Stimulated activated CD4-positive, alpha-beta T cell treated with anti-CD3 and anti-CD28 coated beads, TNF-alpha, amount 100 ng/mL, for 24 hours (primary cell): ENCODE data around the gene PTCRA.
"Not testable (repeated sequence)": the region's sequence is repeated elsewhere in the genome, so short reads cannot be mapped to it uniquely, and the experiment has no call there.

Experiments used
- DNase-seq, 3 experiments: peaks; one replicate each; pipeline ENCODE4 v3.0.0-alpha.2; 2020; ENCODE audit warnings: low read depth in 3 of 3

Gene PTCRA, protein sequence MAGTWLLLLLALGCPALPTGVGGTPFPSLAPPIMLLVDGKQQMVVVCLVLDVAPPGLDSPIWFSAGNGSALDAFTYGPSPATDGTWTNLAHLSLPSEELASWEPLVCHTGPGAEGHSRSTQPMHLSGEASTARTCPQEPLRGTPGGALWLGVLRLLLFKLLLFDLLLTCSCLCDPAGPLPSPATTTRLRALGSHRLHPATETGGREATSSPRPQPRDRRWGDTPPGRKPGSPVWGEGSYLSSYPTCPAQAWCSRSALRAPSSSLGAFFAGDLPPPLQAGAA

DNA sequence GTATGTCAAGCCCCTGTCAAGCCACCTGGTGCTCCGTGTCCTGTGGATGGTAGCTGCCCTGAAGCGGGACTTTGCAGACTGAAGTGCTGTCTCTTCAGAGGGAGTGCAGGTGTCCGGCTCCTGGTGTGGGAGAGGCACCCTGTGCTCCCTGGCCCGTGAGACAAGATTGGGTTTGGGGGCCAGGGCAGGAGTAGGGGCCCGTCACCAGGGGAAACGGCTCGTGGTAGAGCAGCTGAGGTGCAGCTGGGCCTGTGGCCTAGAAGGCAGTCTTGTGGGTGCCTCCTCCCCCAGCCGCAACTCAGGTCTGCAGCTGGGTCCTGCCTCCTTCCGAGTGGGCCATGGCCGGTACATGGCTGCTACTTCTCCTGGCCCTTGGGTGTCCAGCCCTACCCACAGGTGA is at the start of gene PTCRA:
Gene PTCRA, plus strand, starts transcription at position 322 of the 400 bp plus-strand sequence. Its CDS starts 17 bp downstream, at position 339.
- DNase-seq, result no peak

DNA sequence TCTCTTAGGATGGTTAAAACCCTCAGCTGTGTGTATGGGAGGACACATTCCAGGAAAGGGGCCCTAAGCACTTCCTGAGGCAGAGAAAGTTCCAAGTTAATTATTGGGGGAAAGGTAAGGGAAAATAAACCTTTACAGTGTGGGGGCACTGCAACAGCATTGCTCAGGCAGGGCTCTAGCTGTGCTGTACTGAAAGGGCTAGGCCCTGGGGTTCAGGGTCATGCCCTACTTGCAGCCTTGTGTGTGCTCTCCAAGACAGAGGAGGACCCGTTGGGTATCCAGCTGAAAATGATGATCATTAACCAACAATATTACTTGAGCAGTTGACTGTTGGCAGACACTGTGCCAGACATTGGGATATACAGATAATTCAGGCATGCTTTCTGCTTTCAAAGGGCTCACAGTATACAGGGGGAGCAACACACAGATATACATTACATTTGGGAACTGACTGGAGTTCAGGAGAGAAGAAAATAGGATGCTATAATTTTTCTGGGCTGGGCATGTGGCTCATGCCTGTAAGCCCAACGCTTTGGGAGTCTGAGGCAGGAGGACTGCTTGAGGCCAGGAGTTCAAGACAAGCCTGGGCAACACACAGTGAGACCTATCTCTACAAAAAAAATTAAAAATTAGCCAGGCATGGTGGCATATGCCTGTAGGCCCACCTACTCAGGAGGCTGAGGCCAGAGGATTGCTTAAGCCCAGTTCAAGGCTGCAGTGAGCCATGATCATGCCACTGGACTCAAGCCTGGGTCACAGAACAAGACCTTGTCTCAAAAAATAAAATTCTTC is 45.5 kb upstream of the PTCRA start:
- DNase-seq, result no peak

DNA sequence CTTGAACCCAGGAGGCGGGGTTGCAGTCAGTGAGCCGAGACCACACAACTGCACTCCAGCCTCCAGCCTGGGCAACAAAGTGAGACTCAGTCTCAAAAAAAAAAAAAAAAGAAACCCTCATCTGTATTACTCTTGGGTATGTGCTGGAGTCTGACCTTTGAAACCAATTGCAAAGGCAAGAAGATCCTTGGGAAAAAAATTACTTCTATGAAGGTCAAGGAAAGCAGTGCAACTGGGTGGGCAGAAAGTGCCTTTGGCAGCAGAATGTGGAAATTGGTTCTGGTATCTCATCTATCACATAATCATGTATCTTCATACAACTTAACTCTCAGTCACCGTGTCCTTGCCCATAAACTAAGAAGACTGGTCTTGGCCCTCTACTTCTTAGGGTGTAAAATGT is 44.1 kb upstream of the PTCRA start:
- no peak for DNase-seq

DNA sequence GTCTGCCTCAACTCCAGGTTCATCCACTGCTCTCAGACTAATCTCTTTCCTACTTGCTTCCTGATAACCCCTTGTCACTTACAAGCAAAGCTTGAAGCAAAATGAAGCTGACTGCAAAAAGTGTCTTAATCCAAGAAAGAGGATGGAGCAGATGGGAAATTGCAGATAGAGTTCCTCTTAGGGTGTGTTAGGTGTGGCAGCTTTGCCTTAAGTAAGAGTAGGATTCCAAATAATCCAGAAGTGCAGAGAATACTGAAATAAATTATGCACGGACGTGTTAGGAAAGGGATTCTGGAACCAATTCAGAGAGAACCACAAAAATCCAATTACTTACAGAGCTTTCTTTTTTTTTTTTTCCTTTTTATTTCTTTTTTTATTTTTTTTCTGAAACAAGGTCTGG is 42.5 kb upstream of the PTCRA start:
- no peak for DNase-seq

DNA sequence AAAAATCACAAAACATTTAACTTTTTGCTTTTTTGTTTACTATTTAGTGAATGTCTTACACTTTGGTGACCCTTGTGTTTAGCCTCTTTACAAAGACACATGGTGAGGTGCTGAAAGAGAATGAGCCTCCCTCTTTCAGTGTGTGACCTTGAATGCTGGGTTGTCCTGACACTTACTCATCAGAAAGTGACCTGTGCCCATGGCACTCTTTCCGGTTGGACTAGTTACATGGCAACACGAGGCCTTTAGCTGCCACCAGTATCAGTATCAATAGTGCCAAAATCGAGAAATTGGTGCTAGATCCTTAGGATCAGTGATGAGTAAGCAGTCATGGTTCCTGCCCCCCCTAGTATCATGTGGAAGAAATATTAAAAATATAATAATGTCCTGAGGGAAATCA is 38.2 kb upstream of the PTCRA start:
- DNase-seq, result no peak

DNA sequence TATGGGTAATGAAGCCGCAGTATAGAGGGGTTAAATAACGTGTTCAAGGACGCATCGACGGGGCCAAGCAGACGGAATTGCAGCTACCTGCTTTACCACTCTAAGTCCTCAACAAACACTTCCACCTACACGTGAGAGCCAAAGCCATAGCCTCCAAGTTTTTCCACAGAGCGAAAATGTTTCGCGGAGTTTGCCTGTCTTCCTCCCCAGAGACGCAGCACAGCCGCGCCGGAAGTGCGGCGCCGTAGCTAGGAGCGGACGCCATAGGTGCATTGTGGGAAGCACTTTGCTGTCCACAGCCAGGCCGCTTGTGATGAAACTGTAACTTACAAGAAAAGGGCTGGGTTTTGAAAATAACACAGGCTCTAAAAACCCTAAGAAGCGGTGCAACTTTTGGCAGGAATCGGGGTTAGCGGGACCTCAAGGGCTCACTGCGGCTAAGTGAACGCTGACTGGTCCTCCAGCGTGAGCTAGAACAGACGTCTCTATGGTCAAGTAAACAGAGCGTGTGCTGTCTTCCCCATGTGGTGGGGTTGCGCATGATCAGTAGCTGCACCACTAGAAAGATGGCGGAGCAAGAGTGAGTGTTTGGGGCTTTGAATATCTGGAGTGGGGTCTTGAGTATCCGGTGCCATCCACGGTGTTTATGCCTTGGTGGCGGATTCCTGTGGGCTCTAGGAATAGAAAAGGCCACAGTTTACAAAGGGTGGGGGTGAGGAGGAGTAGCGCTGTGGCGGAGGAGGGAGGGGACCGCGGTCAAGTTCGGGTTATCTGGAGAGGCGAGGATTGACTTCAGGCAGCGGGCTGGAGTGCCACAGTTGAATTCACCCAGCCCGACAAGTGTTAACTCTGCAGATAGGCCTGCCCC is 36.2 kb upstream of the PTCRA start, which contains the start of gene RPL7L1:
Gene RPL7L1, plus strand, starts transcription at position 245 of the 868 bp plus-strand sequence. Its CDS starts 295 bp downstream, at position 540.
- peak; percentile 67 to 75 (median 73) for DNase-seq

DNA sequence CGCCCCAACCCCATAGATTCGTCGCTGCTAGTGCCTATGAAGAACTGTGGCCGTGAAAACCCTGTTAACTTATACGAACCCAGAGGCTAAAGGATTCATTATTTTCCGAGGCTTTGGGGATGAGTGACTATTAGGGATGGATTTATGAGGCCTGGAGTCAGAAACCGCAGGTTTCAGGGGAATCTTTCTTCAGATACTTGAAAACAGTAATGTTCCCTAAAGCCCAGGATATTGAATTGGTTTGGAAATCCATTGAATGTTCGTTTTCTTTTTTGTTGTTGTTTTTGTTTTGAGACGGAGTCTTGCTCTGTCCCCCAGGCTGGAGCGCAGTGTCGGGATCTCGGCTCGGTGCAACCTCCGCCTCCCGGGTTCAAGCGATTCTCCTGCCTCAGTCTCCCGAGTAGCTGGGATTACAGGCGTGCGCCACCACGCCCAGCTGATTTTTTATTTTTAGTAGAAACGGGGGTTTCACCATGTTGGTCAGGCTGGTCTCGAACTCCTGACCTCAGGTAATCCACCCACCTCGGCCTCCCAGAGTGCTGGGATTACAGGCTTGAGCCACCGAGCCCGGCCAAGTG is 35.5 kb upstream of the PTCRA start:
- DNase-seq, result not testable (repeated sequence)

DNA sequence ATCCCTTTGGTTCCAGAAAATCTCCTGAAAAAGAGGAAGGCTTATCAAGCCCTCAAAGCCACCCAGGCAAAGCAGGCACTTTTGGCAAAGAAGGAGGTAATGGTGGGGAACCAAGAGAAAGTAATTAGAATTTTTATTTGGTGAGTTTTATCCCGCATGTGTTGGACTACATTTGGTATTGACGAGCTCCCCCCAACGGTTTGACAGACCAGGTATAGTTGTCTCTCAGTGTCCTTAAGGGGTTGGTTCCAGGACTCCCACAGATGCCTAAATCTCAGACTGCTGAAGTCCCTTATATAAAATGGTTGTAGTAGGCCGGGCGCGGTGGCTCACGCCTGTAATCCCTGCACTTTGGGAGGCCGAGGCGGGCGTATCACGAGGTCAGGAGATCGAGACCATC is 35.0 kb upstream of the PTCRA start:
- DNase-seq, result not testable (repeated sequence)

DNA sequence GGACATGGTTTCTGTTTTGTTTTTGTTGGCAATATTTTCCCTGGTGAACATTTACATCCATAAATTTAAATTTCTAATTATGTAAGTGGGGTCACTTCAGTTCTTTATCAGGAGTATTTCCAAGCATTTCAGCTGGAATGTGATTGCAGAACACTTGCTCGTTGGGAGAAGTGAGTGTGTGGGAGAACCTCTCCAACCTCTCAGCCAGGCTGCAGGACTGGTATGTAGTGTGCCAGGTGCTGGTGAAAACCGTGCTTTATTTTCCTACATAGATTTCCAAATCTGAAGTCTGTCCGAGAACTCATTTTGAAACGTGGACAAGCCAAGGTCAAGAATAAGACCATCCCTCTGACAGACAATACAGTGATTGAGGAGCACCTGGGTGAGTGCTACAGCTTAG is 30.2 kb upstream of the PTCRA start:
- no peak for DNase-seq

DNA sequence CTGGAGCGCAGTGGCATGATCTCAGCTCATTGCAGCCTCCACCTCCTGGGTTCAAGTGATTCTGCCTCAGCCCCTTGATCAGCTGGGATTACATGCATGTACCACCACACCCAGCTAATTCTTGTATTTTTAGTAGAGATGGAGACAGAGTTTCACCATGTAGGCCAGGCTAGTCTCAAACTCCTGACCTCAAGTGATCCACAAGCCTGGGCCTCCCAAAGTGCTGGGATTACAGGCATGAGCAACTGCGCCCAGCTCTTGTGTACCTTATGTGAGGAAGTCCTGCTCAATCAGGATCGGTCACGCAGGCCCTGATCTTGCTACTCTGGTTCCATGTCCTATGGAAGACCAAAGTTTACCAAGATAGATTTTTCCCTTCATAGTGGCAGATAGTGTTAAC is 27.7 kb upstream of the PTCRA start:
- not testable (repeated sequence) for DNase-seq

DNA sequence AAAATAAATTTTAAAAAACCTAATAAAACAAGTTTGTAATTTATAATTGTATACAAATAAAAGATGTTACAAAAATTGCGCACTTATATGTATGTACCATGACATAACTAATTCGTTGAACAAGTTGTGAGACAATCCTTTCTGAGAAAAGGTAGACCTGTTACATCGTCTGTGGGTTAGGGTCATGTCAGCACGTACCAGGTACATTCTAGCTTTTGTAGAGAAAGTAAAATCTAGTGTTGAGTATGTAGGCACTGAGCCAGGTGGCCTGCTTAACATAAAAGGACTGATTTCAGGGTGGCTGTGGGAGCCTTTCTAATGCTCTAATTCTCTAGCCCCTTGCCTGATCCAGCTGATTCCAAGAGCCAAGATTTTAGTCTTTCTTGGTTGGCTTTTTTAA is 26.0 kb upstream of the PTCRA start:
- DNase-seq, result no peak

DNA sequence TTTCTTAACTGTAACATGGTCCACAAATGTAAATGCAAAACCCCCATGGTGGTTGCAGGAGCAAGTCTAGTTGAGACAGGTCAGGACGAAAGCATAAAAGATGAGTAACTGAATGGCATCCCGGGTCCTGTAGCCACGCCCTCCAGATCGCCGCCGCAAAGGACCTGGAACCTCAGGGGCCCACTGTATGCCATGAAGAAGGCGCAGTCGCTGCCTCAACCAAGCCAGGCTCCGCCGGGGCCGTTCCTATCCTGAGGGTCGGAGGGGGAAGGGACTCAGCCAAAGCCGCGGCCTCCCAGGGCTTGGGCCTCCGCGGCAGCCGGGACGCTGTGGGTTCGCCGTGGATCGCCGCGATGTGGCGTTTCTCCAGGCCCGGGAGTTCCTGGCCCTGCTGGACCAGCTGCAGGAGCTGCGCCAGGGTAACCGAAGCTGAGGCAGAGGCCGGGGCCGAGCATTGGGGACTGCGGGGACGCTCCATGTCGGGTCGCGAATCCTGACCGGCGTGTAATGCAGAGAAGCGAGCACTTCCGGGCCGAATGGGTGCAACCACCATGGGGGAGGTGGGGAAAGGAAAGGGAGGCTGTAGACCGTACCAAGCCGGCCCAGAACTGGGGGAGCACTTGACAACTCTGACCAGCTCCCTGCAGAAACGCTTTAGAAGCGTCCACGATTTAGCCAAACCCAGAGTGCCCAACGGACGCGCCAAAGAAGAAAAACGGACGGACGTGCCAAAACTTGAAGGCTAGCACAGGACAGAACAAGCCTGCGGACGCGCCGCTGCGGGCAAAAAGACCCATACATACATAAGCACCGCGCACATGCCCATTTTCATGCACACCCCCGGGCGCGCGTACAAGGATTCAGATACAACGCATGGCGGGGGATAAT is 25.3 kb upstream of the PTCRA start:
- DNase-seq, result peak; percentile 81 to 92 (median 84)

DNA sequence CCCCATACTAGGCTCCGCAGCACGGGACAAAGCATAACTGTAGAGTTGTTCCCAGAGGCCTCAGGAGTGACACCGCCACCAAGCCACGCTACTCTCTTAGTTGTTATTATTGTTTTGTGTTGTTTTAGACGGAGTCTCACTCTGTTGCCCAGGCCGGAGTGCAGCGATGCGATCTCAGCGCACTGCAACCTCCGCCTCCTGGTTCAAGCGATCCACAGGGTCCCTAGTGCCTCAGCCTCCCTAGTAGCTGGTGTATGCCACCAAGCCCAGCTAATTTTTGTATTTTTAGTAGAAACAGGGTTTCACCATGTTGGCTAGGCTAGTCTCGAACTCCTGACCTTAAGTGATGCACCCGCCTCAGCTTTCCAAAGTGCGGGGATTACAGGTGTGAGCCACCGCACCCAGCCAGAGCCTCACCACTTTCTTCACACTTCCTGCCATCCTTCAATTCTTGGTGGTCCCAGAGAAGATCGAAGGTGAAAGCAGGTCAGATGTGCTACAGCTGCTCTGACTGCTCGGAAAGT is 24.6 kb upstream of the PTCRA start:
- no peak for DNase-seq

DNA sequence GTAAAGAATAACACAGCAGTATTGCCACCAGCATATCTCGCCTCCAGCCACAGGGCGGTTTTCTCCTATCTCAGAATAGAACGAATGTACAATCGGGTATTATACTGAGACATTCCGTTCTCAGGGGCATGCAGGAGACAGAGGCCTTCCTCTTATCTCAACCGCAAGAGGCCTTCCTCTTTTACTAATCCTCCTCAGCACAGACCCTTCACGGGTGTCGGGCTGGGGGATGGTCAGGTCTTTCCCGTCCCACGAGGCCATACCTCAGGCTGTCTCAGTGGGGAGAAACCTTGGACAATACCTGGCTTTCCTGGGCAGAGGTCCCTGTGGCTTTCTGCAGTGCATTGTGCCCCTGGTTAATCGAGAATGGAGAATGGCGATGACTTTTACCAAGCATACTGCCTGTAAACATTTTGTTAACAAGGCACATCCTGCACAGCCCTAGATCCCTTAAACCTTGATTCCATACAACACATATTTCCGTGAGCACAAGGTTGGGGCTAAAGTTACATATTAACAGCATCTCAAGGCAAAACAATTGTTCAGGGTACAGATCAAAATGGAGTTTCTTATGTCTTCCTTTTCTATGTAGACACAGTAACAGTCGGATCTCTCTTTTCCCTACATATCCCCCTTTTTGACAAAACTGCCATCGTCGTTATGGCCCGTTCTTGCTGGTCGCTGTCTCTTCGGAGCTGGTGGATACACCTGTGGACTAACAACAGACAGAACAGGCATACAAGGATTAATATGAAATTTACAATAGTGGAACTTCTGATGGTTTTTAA is 21.6 kb upstream of the PTCRA start:
- not testable (repeated sequence) for DNase-seq

DNA sequence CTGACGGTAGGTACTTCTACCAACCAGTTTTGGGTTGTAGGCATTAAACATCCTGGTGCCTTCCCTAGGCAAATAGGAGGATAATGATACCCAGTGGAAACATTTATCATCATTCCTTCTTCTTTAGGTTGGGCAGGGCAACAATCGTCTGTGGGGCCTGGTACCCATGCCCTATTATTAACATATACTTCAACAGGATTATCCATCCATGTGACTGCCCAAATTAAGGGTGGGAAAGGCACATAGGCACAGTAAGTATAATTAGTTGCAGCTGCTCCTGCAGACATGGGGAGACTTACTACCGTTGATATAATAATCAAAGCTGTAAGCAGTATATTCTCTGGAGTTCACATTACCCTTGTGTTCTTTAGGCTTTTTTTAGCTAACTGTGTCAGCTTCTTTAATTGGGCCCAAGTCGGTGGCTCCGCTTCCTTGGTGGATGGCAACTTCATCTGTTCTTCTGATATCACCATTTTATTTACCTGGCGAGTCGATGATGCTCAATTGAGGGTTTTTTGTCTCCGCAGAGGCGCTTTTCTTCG is 19.6 kb upstream of the PTCRA start:
- DNase-seq, result no peak

DNA sequence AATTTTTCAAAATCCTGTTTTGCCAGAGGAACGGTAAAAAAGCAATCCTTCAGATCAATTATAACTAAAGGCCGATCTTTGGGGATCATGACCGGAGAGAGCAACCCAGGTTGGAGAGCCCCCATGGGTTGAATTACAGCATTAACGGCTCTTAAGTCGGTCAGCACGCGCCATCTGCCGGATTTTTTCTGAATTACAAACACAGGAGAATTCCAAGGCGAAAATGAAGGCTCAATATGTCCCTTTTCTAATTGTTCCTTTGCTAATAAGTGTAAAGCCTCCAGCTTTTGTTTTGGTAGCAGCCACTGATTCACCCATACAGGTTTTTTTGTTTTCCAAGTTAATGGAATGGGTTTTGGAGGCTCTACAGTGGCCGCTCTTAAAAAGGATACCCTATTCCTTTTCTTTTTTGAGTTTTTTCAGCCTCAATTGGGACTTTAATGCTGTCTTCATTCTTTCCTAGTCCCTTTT is 16.9 kb upstream of the PTCRA start:
- peak; percentile 43 to 68 (median 54) for DNase-seq

DNA sequence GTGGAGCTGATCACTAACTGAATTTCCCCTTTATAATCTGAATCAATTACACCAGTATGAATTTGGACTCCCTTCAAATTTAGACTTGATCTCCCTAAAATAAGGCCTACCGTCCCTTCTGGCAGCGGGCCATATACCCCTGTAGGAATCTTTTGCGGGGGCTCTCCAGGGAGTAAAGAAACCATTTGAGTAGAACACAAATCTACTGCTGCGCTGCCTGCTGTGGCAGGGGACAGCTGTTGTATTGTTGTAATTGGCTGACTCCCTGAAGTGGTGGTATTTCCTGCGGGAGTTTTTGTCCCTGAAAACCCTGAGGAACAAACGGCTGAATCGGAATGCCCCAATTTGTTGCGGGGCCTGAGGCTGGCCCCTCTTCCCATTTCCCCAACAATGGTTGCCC is 16.0 kb upstream of the PTCRA start:
- no peak for DNase-seq

DNA sequence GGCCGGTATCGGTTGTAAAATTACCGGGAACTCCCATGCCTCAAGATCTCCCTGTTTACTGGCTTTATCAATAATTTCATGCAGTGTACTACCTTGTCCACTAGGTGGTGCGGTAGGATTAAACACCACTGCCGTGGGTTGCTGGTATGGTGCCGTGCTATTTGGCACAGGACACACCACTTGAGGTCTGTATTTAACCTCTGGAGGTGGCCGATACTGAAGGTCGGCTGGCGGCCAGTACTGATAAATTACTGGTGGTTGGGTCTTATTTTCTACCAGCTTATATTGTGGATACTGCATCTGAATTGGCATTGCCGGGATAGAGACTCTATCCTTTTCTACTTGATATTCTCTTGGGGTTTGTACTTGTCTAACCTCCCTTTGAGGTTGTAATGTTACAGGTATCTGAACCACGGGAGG is 14.3 kb upstream of the PTCRA start:
- peak; percentile 47 to 66 (median 52) for DNase-seq
